NCI-H2196 treated with DMSO at 0.1 percent for 48 hours (cell line): ENCODE data around the gene BTBD16.

Experiments used
- DNase-seq: peaks from one replicate; lab custom pipeline; 2025; ENCODE audit not compliant: unreplicated experiment; lab: John Stamatoyannopoulos, UW

The BTBD16 gene

GRCh38 chr10:122368502-122369254 is 97.6 kb downstream of the BTBD16 start:
- no peak for DNase-seq

GRCh38 chr10:122373108-122373507 is 102.0 kb downstream of the BTBD16 start:
- no peak for DNase-seq

- DNase-seq = no peak
Observed at GRCh38 chr10:122373721-122374120, 102.6 kb downstream of the BTBD16 start.

- peak; percentile 66 for DNase-seq
Observed at GRCh38 chr10:122374237-122374858, 103.3 kb downstream of the BTBD16 start, which contains the start of gene PLEKHA1. Gene PLEKHA1, plus strand, starts transcription at chr10:122374708. Its CDS starts 18,493 bp downstream, at chr10:122393201.

- DNase-seq = no peak
Observed at GRCh38 chr10:122374859-122375678, 104.0 kb downstream of the BTBD16 start.

- no peak for DNase-seq
Observed at GRCh38 chr10:122375679-122376160, 104.6 kb downstream of the BTBD16 start.

GRCh38 chr10:122376364-122376961 is 105.4 kb downstream of the BTBD16 start:
- no peak for DNase-seq

- no peak for DNase-seq
Observed at GRCh38 chr10:122379041-122379440, 107.9 kb downstream of the BTBD16 start.

GRCh38 chr10:122379537-122379936 is 108.4 kb downstream of the BTBD16 start:
- no peak for DNase-seq

GRCh38 chr10:122380703-122381102 is 109.6 kb downstream of the BTBD16 start:
- DNase-seq = no peak

- no peak for DNase-seq
Observed at GRCh38 chr10:122381680-122382079, 110.6 kb downstream of the BTBD16 start.

GRCh38 chr10:122386514-122386913 is 115.4 kb downstream of the BTBD16 start:
- no peak for DNase-seq

- no peak for DNase-seq
Observed at GRCh38 chr10:122387572-122387971, 116.5 kb downstream of the BTBD16 start.
